IMR-90 (cell line): ENCODE measurements around the gene CDCA4. TPM values are rescaled to one million over a fixed set of nuclear protein-coding genes. Genes with fewer than 3 reads are reported as not detected.

ENCODE experiments used
- ATAC-seq: fragments of 200-7000 bp; cut with Tn5 transposase; 2 replicates; pipeline ENCODE4 v1.9.1; 2020; ENCODE audit warnings: low read depth, mild to moderate bottlenecking, moderate library complexity
- BruUV-seq: library from RNA; stranded (reverse); fragments of 400-500 nt; replicated peaks from 2 replicates; lab custom pipeline; 2021; lab: Mats Ljungman, UMichigan
- CTCF ChIA-PET: fragments of 300-600 bp; formaldehyde crosslinking; extraction: SDS; loops from one replicate; lab custom pipeline; 2021; ENCODE audit warnings: antibody characterized with exemption; lab: Yijun Ruan, JAX
- POLR2A ChIA-PET: fragments of 300-600 bp; sonication (Branson Sonifier 250); formaldehyde crosslinking; loops from one replicate; lab custom pipeline; 2022; ENCODE audit warnings: antibody characterized with exemption; ENCODE audit not compliant: unreplicated experiment; lab: Charles Lee
- DNase-seq: peaks from one replicate; pipeline ENCODE4 v3.0.0; 2013
- H2AFZ ChIP-seq: replicated peaks from 2 replicates; pipeline ENCODE3; 2013; ENCODE audit warnings: low read length, mild to moderate bottlenecking; ENCODE audit not compliant: poor library complexity
- H2AK5ac ChIP-seq: 2 replicates; pipeline ENCODE4 v1.6.1; 2013; ENCODE audit warnings: low read depth, low read length, inconsistent platforms
- H2AK9ac ChIP-seq: replicated peaks from 2 replicates; pipeline ENCODE3; 2013; ENCODE audit warnings: mild to moderate bottlenecking, low read depth, low read length, moderate library complexity; ENCODE audit not compliant: poor library complexity
- H2BK120ac ChIP-seq: 2 replicates; pipeline ENCODE4 v1.6.1; 2013; ENCODE audit warnings: low read depth, low read length, inconsistent platforms
- H2BK15ac ChIP-seq: 3 replicates; pipeline ENCODE4 v1.6.1; 2013; ENCODE audit warnings: low read depth, low read length, inconsistent platforms
- H2BK20ac ChIP-seq: 2 replicates; pipeline ENCODE4 v1.6.1; 2013; ENCODE audit warnings: low read depth, mild to moderate bottlenecking, inconsistent platforms, low read length, moderate library complexity
- H2BK5ac ChIP-seq: 2 replicates; pipeline ENCODE4 v1.6.1; 2013; ENCODE audit warnings: mild to moderate bottlenecking, low read depth, low read length, inconsistent platforms; ENCODE audit not compliant: poor library complexity, severe bottlenecking
- H3K14ac ChIP-seq: replicated peaks from 2 replicates; pipeline ENCODE4 v1.6.1; 2013; ENCODE audit warnings: low read depth, low read length, inconsistent platforms
- H3K18ac ChIP-seq: 2 replicates; pipeline ENCODE4 v1.6.1; 2013; ENCODE audit warnings: low read depth, low read length, control low read depth
- H3K23ac ChIP-seq: 2 replicates; pipeline ENCODE4 v1.6.1; 2013; ENCODE audit warnings: low read depth, low read length, inconsistent platforms
- H3K27ac ChIP-seq: 2 replicates; pipeline ENCODE4 v1.5.1; 2013; ENCODE audit warnings: mild to moderate bottlenecking, control low read depth, low read length; ENCODE audit not compliant: insufficient read depth
- H3K27me3 ChIP-seq: 2 replicates; pipeline ENCODE4 v1.6.1; 2013; ENCODE audit warnings: low read length; ENCODE audit not compliant: control insufficient read depth, insufficient read depth
- H3K36me3 ChIP-seq: 2 replicates; pipeline ENCODE4 v1.6.1; 2013; ENCODE audit warnings: low read length, mixed read lengths; ENCODE audit not compliant: control insufficient read depth, insufficient read depth
- H3K4ac ChIP-seq: 2 replicates; pipeline ENCODE4 v1.6.1; 2013; ENCODE audit warnings: low read depth, low read length, inconsistent platforms
- H3K4me1 ChIP-seq: 2 replicates; pipeline ENCODE4 v1.6.1; 2013; ENCODE audit warnings: low read length, mixed read lengths; ENCODE audit not compliant: control insufficient read depth, insufficient read depth
- H3K4me2 ChIP-seq: 2 replicates; pipeline ENCODE4 v1.6.1; 2013; ENCODE audit warnings: low read depth, mild to moderate bottlenecking, control low read depth, low read length, moderate library complexity
- H3K4me3 ChIP-seq: 2 replicates; pipeline ENCODE4 v1.5.1; 2013; ENCODE audit warnings: low read depth, mild to moderate bottlenecking, control low read depth, low read length, moderate library complexity; ENCODE audit not compliant: insufficient read depth
- H3K56ac ChIP-seq: 2 replicates; pipeline ENCODE4 v1.6.1; 2013; ENCODE audit warnings: low read length, inconsistent platforms; ENCODE audit not compliant: insufficient read depth; ENCODE audit errors: extremely low read depth
- H3K79me1 ChIP-seq, 2 experiments: 2 replicates each; pipeline ENCODE4 v1.6.1; 2013; ENCODE audit warnings: low read length in 2 of 2, inconsistent platforms in 1 of 2, low read depth in 1 of 2
- H3K9ac ChIP-seq: 2 replicates; pipeline ENCODE4 v1.6.1; 2013; ENCODE audit warnings: low read depth, low read length, control low read depth
- H3K9me1 ChIP-seq: 2 replicates; pipeline ENCODE4 v1.6.1; 2013; ENCODE audit warnings: low read length, inconsistent platforms; ENCODE audit not compliant: insufficient read depth
- H3K9me3 ChIP-seq: 2 replicates; pipeline ENCODE4 v1.6.1; 2013; ENCODE audit warnings: low read length; ENCODE audit not compliant: control insufficient read depth, insufficient read depth
- H4K20me1 ChIP-seq: 2 replicates; pipeline ENCODE4 v1.6.1; 2013; ENCODE audit warnings: low read length, inconsistent platforms; ENCODE audit not compliant: insufficient read depth
- H4K5ac ChIP-seq: 2 replicates; pipeline ENCODE4 v1.6.1; 2013; ENCODE audit warnings: mild to moderate bottlenecking, low read depth, low read length, control low read depth
- H4K8ac ChIP-seq, 2 experiments: 2 replicates each; pipeline ENCODE4 v1.6.1; 2013; ENCODE audit warnings: low read depth in 2 of 2, low read length in 2 of 2, control low read depth in 1 of 2, inconsistent platforms in 1 of 2
- H4K91ac ChIP-seq: 2 replicates; pipeline ENCODE4 v1.6.1; 2013; ENCODE audit warnings: low read depth, low read length, inconsistent platforms; ENCODE audit not compliant: insufficient read depth
- CHD1 ChIP-seq: IDR thresholded peaks from 2 replicates; pipeline ENCODE4 v1.6.1; 2012; ENCODE audit warnings: low read depth, low read length, improper control_type of control experiment
- ELK1 ChIP-seq: fragments of 150-350 bp; IDR thresholded peaks from 2 replicates; pipeline ENCODE4 v1.6.1; 2016; ENCODE audit warnings: low read depth, mild to moderate bottlenecking, low read length, moderate library complexity, borderline replicate concordance
- FOS ChIP-seq: fragments of 150-350 bp; IDR thresholded peaks from 2 replicates; pipeline ENCODE4 v1.6.1; 2016; ENCODE audit warnings: low read depth, low read length
- NFE2L2 ChIP-seq: fragments of 150-350 bp; IDR thresholded peaks from 2 replicates; pipeline ENCODE4 v1.6.1; 2016; ENCODE audit warnings: low read depth, mild to moderate bottlenecking, low read length
- POLR2A ChIP-seq: IDR thresholded peaks from 2 replicates; pipeline ENCODE4 v1.6.1; 2012; ENCODE audit warnings: mild to moderate bottlenecking, low read depth, low read length
- RCOR1 ChIP-seq: IDR thresholded peaks from 2 replicates; pipeline ENCODE4 v1.6.1; 2012; ENCODE audit warnings: mild to moderate bottlenecking, low read length, improper control_type of control experiment; ENCODE audit not compliant: insufficient replicate concordance
- WGBS, 2 experiments: methylation state at CpG; one replicate each; pipeline versions ENCODE4 v1.1.5 to v1.1.7; 2013; ENCODE audit warnings: missing lambda C conversion rate in 2 of 2; ENCODE audit not compliant: insufficient read length in 1 of 2; ENCODE audit errors: extremely low coverage in 2 of 2; 5-methylcytosine and 5-hydroxymethylcytosine counted together
- dilution Hi-C: fragments of 300-500 bp; cut with HindIII; formaldehyde crosslinking; loops from one replicate; pipeline ENCODE4 v1.14.3; 2018; ENCODE audit warnings: low sequenced_read_pairs; ENCODE audit not compliant: unreplicated experiment
- in situ Hi-C: fragments of 300-500 bp; cut with MboI; formaldehyde crosslinking; loops from 3 replicates; pipeline ENCODE4 v1.14.3; 2019; ENCODE audit warnings: low sequenced_read_pairs, inconsistent platforms, mixed read lengths
- intact Hi-C: fragments of 100-400 bp; cut with micrococcal nuclease; formaldehyde crosslinking; loops from 2 replicates; pipeline ENCODE4 v1.10.0; 2022
- polyA plus RNA-seq, 3 experiments: library from polyadenylated mRNA; depleted of rRNA; stranded (reverse); fragments of >200 nt; gene quantifications; 2 replicates each; pipeline ENCODE4 v1.2.3, GENCODE V29; 2012; ENCODE audit warnings: low replicate concordance in 1 of 3
- total RNA-seq: library from RNA; depleted of rRNA; stranded (reverse); fragments of >200 nt; gene quantifications from 2 replicates; pipeline ENCODE4 v1.2.3, GENCODE V29; 2012

The CDCA4 gene
- total and polyA plus RNA-seq, 2 of the 4 experiments (the other 2 are of a cell fraction), result 17.7 to 18.6 TPM

- Histone ChIP-seq H3K9me3 (no peaks in the 10 kb centered on the region), H3K14ac (no peak overlapping the region), H3K23ac (no peak overlapping the region), H2BK20ac (no peak overlapping the region), H3K18ac (no peak overlapping the region), H4K20me1 (no peaks in the 10 kb centered on the region), H4K8ac (no peak overlapping the region), H3K9me1 (0 out of 2 replicates have a peak, but pooled peaks cover 2% of the 10 kb centered on the region), H3K27ac (no peak overlapping the region), H3K9ac (no peak overlapping the region), H2AK9ac (peak overlapping the region; percentile 55), H3K56ac (no peak overlapping the region), H3K4me2 (no peak overlapping the region), H3K4me1 (no peaks in the 10 kb centered on the region), H4K91ac (no peak overlapping the region), H2BK120ac (no peak overlapping the region), H4K5ac (no peak overlapping the region), H3K27me3 (no peaks in the 10 kb centered on the region), H2BK15ac (no peak overlapping the region), H3K4ac (no peak overlapping the region), H2AFZ (no peak overlapping the region), H3K4me3 (no peak overlapping the region), H3K36me3 (peaks cover 10% of the 10 kb centered on the region; the same call in 1 of the 2 replicates), H3K79me1 (no peaks in the 10 kb centered on the region), H2BK5ac (no peak overlapping the region), H2AK5ac (no peak overlapping the region)
- BruUV-seq, result no TSS peak
- in situ Hi-C loops, result no loop called here
- TF ChIP-seq NFE2L2 (no peak), RCOR1 (no peak), FOS (no peak), CHD1 (no peak), POLR2A (no peak), ELK1 (no peak)
- POLR2A ChIA-PET, result no interaction called here
- intact Hi-C loops, result no loop called here
- dilution Hi-C loops, result no loop called here
- 98% methylated on average over 11 of the region's 11 CpGs; no CpG with 5 or more reads in 1 of the 2 experiments for WGBS, 2 experiments
- CTCF ChIA-PET, result no interaction called here
- ATAC-seq, result no peak
- DNase-seq, result no peak
Observed at GRCh38 chr14:104992501-104992900, 28.4 kb downstream of the CDCA4 start.
